Measurements from ENCODE around the gene GNA15. TPM values are rescaled to one million over a fixed set of nuclear protein-coding genes. Genes with fewer than 3 reads are reported as not detected.

Gene GNA15
- total RNA-seq, 4 donors from 2014 or later: 72.7 to 186 (median 132) TPM

- TF ChIP-seq, protein P1, sequence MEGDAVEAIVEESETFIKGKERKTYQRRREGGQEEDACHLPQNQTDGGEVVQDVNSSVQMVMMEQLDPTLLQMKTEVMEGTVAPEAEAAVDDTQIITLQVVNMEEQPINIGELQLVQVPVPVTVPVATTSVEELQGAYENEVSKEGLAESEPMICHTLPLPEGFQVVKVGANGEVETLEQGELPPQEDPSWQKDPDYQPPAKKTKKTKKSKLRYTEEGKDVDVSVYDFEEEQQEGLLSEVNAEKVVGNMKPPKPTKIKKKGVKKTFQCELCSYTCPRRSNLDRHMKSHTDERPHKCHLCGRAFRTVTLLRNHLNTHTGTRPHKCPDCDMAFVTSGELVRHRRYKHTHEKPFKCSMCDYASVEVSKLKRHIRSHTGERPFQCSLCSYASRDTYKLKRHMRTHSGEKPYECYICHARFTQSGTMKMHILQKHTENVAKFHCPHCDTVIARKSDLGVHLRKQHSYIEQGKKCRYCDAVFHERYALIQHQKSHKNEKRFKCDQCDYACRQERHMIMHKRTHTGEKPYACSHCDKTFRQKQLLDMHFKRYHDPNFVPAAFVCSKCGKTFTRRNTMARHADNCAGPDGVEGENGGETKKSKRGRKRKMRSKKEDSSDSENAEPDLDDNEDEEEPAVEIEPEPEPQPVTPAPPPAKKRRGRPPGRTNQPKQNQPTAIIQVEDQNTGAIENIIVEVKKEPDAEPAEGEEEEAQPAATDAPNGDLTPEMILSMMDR (IDR thresholded peaks at IDR 0.05): no peak
- no peak for TF ChIP-seq POLR2A (IDR thresholded peaks at IDR 0.05)
- intact Hi-C loops (cut with DNase I): no loop called here
- no peak overlapping the region for H3K4me3 ChIP-seq
- H3K36me3 ChIP-seq: peaks cover 0 to 90% (median 20%) of the 10 kb centered on the region in 3 donors
- H3K27me3 ChIP-seq: no peaks in the 10 kb centered on the region
- H3K9me3 ChIP-seq: no peaks in the 10 kb centered on the region
- DNase-seq: no peak
- WGBS, 2 donors: 92 to 94% methylated on average over 14 to 15 of the region's 38 CpGs
- no peak overlapping the region for H3K27ac ChIP-seq
- no peaks in the 10 kb centered on the region for H3K4me1 ChIP-seq
Measured at GRCh38 chr19:3120611-3121276, 15.1 kb upstream of the GNA15 start.

GRCh38 chr19:3121396-3121795 lies 14.4 kb upstream of the GNA15 start:
- no peak for DNase-seq
- H3K27ac ChIP-seq: no peak overlapping the region
- no peaks in the 10 kb centered on the region for H3K9me3 ChIP-seq
- H3K4me1 ChIP-seq: no peaks in the 10 kb centered on the region
- no peak overlapping the region for H3K4me3 ChIP-seq
- WGBS, 2 donors: 82 to 87% methylated on average over 18 to 19 of the region's 22 CpGs
- H3K27me3 ChIP-seq: no peaks in the 10 kb centered on the region
- intact Hi-C loops (cut with DNase I): no loop called here
- peaks cover 0 to 84% (median 20%) of the 10 kb centered on the region in 3 donors for H3K36me3 ChIP-seq
- TF ChIP-seq, protein P1 (IDR thresholded peaks at IDR 0.05): no peak
- no peak for TF ChIP-seq POLR2A (IDR thresholded peaks at IDR 0.05)

DNA sequence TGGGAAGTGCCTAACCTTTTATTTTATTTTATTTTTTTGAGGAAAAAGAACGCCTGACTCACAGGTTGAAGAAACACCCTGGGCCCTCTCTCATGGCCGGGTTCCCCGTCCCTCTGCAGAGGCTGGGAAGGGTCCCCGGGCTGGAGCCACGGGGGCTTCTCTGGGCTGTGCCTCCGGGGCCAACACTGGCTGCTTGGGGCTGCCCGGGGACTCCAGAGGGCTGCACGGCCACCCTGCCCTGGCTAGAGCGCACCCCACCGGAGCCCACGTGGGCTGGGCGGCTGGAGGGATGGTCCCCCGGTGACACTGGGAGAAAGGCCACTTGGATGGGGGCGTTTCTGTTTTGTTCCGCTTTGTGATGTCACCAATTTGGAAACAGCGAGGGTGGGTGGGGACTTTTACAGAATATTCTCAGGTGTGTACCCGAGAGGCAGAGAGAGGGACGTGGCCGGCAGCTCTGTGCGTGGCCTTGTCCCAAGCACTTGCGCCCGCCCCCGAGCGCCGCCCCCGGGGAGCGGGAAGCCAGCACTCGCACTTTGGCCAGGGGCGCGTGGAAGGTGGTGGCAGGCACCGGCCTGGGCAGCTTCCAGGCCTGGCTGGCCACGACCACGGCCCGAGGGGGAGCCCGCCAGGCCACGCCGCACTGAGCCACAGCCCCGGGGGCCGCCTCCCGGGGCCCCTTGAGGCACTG lies 13.9 kb upstream of the GNA15 start:
- no peak for DNase-seq
- intact Hi-C loops (cut with DNase I): no loop called here

GRCh38 chr19:3122512-3122870 lies 13.3 kb upstream of the GNA15 start:
- H3K4me3 ChIP-seq: no peak overlapping the region
- no peaks in the 10 kb centered on the region for H3K9me3 ChIP-seq
- TF ChIP-seq POLR2A (IDR thresholded peaks at IDR 0.05): no peak
- TF ChIP-seq, protein P1 (IDR thresholded peaks at IDR 0.05): no peak
- H3K27ac ChIP-seq: no peak overlapping the region
- no peaks in the 10 kb centered on the region for H3K27me3 ChIP-seq
- WGBS, 2 donors: 90 to 96% methylated on average over 4 to 16 of the region's 22 CpGs
- H3K36me3 ChIP-seq: peaks cover 0 to 82% (median 20%) of the 10 kb centered on the region in 3 donors
- intact Hi-C loops (cut with DNase I): no loop called here
- no peak for DNase-seq
- H3K4me1 ChIP-seq: no peaks in the 10 kb centered on the region

More for the DNA sequence above, 13.9 kb upstream of the GNA15 start:
- TF ChIP-seq POLR2A (IDR thresholded peaks at IDR 0.05): no peak
- TF ChIP-seq, protein P1 (IDR thresholded peaks at IDR 0.05): no peak
- Histone ChIP-seq H3K27me3 (no peaks in the 10 kb centered on the region), H3K4me3 (no peak overlapping the region), H3K27ac (no peak overlapping the region), H3K9me3 (no peaks in the 10 kb centered on the region), H3K36me3 (peaks cover 0 to 83% (median 20%) of the 10 kb centered on the region in 3 donors), H3K4me1 (no peaks in the 10 kb centered on the region)
- 71% methylated on average over 11 of the region's 40 CpGs; no CpG with 5 or more reads in 1 of the 2 donors for WGBS, 2 donors

DNA sequence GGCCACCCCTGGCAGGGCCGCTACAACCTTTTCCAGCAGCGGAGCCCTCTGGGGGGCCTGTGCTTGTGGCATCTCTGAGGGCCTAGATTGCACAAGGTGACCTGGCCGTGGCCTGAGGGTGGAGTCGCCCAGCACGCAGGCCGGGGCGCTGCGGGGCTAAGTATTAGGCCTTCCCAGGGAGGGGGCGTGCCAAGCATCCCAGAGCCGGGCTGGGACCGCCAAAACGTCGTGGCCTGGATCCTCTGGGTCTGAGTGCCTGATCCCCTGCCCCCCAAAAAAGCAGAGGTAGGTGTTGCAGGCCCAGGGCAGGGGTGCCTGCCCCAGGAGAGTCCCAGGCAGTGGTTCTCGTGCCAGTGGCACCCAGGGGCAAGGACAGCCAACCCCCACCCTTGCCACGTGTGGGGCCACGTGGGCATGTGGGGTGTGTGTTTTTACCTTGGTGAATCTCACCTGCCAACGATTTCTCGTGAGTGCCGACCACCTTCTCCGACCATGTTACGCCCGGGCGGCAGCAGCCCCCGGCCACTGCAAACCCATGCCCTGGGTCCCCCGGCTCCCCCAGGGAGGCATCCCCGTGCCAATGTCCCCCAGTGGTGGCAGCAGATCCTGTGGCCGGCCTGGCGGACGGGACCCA lies 12.6 kb upstream of the GNA15 start:
- Histone ChIP-seq H3K4me1 (no peaks in the 10 kb centered on the region), H3K27me3 (no peaks in the 10 kb centered on the region), H3K9me3 (no peaks in the 10 kb centered on the region), H3K4me3 (no peak overlapping the region), H3K27ac (no peak overlapping the region), H3K36me3 (peaks cover 0 to 75% (median 20%) of the 10 kb centered on the region in 3 donors)
- TF ChIP-seq POLR2A (IDR thresholded peaks at IDR 0.05): no peak
- TF ChIP-seq, protein P1 (IDR thresholded peaks at IDR 0.05): no peak
- 83% methylated on average over 15 of the region's 29 CpGs; no CpG with 5 or more reads in 1 of the 2 donors for WGBS, 2 donors
- intact Hi-C loops (cut with DNase I): no loop called here
- no peak for DNase-seq

Data from esophagus squamous epithelium (tissue), 5 donors.